Ramos (cell line): ENCODE results near the gene PROM2.

Experiments used
- in situ Hi-C: fragments of 300-500 bp; cut with MboI; formaldehyde crosslinking; loops from one replicate; pipeline ENCODE4 v1.14.3; 2022; ENCODE audit warnings: low sequenced_read_pairs; ENCODE audit not compliant: unreplicated experiment

PROM2 gene

DNA sequence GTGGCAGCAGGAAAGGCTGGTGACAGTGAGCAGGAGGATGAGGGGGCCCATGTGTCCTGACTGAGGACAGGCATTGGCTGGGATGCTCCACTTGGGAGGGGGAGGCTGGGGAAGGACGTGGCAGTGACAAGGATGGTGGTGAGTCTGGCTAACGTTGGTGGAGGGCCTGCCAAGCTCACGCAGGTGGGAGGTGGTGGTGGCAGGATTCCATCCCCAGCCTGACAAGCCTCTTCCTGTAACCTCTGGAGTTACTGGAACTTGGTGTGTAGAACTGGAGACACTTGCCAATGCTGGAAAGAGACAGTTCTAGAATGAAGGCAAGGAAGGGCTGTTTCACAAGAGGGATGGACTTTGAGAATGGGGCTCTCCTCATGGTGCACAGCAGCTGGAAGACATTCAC is 8.2 kb downstream of the PROM2 start:
- in situ Hi-C loops = no loop called here

DNA sequence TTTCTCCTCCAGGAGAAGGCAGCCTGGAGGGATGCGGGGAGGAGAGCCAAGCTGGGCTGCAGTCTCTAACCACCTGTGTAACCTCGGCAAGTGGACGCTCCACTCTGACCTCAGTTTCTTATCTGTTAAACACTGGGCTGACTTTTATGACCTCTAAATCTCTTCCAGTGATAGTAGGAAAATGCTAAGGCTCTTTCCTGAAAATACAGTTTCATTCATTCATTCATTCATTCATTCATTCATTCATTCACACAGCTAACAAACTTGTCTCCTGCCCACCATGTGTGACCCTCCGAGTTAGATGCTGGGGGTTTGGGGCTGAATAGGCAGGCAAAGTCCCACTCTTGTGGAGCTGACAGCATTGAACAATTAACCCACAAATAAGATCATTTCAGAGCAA is 9.3 kb downstream of the PROM2 start:
- in situ Hi-C loops = no loop called here

DNA sequence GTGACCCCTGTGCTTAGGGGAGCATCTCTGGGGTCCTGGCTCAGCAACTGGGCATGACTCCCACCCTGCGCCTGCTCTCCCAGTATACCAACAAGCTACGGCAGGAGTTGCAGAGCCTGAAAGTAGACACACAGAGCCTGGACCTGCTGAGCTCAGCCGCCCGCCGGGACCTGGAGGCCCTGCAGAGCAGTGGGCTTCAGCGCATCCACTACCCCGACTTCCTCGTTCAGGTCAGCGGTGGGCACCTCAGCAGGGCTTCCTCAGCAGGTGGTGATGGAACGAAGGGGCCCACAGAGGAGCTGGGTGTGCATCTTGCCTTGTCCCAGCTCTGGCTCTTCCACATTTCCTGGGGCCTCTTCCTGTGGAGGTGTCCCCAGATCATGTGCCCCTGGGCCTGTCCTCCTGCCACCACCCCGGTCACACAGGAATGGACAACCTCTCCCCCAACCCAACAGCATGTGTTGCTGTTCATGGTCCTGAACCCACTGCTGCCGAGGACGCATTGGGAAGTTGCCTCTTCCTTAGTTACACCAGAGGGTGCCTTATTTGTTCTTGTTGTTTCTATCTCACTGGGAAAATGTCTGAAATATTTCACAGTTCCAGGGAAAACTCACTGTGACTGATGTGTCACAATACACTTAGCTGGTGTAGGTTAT is 10.8 kb downstream of the PROM2 start:
- in situ Hi-C loops = no loop called here

DNA sequence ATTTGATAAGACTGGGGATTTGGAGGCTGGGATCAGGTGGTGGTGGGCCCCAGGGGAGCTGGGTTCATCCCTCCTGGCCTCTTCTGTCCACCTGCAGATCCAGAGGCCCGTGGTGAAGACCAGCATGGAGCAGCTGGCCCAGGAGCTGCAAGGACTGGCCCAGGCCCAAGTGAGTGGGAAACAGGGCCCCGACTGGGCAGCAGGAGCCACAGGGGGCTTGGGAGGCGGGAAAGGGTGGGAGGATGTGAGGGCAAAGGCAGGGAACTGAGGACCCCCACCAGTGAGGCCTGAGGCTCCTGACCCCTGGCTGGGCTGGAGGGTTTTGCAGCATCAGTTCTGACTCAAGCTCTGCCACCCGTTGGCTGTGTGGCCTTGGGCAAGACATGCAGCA is 11.3 kb downstream of the PROM2 start:
- in situ Hi-C loops = no loop called here

DNA sequence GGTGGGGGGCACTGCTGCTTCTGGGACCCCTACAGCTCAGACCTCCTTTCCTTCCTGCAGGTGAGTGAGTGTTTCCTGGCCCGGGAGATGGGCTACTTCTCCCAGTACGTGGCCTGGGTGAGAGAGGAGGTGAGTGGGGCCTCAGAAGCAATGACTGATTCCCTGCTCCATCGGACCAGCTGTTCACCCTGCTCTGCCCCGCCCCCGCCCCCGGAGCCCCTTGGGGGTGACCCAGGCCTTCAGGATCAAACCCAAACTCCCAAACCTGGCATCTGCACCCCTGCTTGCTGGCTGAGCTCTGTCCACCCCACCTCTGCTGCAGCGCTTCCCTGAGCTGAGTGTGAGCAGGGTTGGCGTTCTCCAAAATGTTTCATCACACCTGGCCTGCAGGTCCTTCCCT is 13.1 kb downstream of the PROM2 start:
- in situ Hi-C loops = no loop called here

DNA sequence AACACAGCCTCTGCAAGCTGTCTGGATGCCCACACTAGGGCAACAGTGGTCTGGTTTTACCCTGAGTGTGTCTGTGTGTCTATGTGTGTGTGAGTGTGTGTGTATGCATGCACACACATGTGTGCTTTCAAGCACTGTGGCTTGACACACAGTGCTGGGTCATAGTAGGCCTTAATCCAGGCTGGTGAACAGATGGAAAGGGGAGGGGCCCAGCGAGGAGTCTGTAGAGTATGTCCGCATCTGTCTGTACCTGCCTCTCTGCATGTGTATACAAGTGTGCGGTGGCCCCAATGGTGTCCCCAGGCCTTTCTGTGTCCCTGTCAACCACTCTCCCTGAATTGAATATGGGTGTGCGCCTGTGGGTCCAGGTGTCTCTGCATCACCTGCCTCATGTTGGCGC is 13.6 kb downstream of the PROM2 start:
- in situ Hi-C loops = no loop called here

DNA sequence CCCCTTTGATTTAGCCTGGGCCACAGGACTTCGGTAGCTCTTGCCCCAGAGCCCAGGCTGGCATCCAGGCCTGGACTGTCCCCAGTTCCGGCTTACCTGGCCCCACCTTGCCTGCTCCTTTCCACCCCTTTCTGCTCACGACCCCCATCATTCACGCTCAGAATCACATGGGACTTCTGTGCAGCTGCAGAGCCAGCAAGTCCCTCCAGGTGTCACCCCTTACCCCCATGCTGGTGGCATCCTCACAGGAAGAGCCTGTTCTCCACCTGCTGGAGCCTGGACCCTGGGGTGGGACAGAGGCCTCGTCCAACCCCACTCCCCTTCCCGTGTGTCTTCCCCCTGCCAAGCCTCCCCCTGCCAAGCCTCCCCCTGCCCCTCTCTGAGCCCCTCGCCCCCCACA is 15.0 kb downstream of the PROM2 start:
- in situ Hi-C loops = no loop called here

DNA sequence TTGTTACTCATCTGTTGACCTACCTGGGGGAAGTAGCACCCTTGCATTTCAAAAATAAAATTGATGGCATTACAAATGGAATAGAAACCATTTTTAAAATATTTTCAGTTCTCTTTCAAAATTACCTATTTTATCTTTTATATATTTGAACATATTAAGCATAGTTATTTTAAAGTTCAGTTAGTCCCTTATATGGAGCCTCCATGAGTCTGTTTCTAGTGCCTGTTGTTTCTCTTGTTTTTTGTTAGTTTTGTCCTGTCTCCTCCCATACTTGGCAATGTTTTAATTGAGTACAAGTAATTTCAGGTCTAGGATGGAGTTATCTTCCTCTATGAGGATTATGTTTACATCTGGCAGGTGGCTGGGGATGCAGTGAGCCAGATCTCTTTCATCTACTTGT is 17.0 kb downstream of the PROM2 start:
- in situ Hi-C loops = no loop called here

DNA sequence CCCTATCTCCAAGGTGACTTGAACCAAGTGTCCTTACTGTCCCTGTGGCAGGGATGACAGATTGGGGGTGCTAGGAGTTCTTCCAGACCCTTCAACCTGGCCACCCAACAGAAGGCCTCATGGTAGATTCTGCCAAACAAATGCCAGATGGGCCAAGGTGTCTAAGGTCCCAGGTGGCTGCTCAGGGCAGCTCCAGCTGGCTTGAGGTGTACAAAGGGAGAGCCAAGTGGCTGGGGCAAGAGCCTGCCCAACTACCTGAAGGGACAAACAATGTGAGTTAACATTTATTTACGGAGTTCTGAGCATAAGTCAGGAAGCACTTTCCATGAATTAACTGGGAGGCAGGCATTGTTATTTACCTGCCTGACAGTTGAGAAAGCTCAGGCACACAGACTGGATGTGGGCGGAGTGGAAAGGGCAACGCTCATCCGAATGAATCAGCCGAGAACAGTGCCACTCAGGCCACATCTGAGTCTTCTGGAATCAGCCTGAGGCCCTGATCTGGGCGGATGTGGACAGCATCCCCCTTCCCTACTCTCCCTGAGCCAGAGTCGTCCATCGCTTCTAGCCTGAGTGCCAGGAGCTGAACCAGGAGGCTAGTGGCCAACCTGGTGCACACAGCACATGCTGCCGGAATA is 18.5 kb downstream of the PROM2 start:
- in situ Hi-C loops = no loop called here

DNA sequence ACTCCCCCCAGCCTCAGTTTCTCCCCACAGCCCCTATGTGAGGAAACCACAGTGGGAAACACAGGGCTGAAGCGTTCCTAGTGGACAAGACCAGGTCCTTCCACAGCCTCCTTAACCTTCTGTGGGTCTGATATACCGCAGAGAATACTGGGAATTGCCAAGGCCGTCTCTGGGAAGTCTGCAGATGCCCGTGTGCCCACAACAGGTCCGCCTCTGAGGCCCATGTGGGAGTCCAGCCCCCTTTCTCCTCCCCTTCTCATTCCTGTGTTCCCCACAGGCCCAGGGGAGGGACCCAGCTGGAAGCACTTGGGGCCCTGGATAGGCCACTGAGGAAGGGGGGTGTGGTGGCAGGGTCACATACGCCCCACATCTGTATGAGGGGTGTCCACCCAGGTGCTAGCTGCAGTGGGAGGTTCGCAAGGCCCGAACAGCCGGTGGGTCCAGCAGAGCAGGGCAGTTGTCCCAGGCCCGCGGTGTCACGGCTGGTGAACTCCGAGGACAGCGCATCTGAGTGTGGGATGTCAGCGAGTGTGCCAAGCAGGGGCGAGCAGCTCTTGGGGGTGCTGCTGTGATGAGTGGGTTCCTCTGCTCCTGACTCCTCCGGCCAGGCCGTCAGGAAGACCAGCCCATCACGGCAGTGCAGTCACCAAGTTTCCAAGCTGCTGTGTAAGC is 20.5 kb downstream of the PROM2 start:
- in situ Hi-C loops = no loop called here

DNA sequence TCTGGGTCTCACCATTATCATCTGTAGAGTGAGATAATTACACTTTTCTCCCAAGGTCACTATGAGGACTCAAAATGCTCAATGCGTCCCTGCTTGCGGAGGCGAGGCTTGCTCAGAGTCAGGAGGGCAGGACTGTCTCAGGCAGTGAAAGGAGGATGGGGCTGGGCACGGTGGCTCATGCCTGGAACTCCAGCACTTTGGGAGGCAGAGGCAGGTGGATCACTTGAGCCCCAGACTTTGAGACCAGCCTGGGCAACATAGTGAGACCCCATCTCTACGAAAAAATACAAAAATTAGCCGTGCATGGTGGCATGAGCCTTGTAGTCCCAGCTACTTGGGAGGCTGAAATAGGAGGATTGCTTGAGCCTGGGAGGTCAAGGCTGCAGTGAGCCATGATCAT is 21.1 kb downstream of the PROM2 start:
- in situ Hi-C loops = no loop called here

DNA sequence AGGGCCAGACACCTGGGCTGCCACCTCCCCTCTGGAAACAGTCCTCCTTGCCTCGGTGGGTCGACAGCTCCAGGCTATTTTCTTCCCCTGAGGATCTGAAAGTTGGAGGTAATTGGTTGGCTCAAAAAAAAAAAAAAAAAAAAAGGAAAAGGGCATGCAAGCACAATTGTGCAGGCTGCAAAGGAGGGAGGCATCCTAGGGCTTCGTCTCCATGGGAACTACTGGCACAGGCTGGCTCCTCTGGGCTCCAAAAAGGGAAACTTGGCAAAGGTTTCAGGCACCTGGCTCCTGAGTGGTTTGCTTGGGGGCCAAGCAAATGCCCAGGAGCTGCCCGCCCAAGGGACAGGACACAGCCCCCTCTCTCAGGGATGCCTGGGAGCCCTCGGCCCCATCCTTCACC is 21.8 kb downstream of the PROM2 start:
- in situ Hi-C loops = no loop called here

DNA sequence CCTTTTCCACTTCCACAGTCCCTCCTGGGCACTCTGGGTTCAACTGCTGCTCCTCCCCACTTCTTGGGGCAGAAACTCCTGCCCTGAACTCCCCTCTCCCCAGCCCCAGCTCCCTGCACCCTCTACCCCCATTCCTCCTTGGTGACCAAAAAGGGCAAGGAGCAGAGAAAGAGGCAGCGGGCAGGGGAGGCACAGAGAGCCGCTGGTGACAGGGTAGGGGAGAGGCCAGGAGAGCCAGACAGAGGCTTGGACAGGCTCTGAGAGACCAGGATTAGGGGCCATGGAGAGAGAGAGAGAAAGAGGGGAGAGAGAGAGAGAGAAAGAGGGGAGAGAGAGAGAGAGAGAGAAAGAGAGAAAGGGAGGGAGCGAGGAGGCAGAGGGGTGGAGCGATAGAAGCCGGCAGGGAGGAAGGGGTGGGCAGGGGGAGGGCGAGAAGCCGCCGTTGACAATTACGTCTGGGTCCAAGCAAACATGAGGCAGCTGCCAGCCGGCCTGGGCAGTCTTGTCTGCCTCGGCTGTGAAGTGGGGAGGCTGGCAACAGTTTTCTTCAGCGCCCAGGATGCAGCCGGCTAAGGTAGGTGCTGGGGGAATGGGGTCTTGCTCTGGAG is 22.7 kb downstream of the PROM2 start, which contains the start of gene KCNIP3:
Gene KCNIP3, plus strand, starts transcription at position 468 of the 608 bp plus-strand sequence. Its CDS starts 92 bp downstream, at position 560.
- in situ Hi-C loops = no loop called here

DNA sequence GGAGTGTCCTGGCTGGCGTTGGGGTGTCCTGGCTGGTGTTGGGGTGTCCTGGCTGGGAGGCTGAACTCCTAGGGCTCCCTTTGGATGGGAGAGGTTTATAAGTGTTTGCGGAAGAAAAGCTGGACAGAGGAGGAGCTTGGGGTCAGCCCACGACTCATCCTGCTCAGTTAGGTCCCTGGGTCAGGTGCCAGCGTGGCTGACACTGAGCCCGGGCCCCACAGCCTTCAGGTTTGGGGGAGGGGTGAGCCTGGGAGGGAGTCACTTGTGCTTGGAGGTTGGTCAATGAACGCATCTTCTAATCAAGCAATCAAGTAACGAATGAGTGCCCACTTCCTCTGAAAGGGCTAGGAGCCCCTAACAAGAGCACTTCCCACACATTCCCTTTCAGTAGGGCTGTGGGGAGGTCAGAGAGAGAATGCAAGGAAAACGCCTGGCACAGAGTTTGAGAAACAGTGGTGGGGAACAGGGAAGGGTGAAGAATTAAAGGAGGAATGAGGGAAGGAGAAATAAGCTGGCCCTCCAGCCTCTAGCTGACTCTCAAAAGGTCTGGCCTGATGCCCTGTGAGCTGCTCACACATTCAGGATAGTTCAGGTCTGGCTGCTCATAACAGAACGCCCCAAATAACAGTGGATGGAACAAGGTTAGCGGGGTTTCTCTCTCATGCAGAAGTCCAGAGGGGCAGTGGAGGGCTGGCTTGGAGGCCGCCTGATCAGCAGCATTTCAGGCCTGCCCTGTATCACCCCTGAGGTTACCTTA is 23.6 kb downstream of the PROM2 start:
- in situ Hi-C loops = no loop called here

DNA sequence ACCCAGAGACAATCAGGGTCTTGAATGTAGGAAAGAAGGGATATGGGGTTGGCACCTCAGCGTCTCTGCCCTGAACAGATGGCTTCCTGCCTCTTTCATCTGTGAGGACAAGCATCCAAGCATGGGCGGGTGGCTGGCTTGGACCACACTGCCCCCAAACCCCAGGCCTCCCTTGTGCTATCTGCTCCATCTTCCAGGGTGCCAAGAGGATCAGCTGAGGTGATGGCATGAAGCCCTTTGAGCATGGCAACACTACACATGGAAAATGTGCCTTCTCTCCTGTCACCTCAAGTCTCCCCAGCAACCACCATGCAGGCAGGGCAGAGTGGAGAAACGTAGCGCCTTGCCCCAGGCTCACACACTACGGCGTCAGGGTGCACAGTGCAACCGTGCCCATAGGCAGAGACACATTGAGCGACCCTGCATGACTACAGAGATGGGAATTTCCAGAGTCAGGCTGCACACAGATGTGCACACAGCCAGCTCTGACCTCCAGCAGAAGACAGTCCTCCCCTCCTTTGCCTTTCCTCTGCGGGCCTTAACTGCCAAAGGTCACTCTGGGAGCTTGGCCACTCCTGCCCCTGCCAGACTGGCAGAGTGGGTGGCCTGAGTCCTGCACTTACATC is 24.4 kb downstream of the PROM2 start:
- in situ Hi-C loops = no loop called here

DNA sequence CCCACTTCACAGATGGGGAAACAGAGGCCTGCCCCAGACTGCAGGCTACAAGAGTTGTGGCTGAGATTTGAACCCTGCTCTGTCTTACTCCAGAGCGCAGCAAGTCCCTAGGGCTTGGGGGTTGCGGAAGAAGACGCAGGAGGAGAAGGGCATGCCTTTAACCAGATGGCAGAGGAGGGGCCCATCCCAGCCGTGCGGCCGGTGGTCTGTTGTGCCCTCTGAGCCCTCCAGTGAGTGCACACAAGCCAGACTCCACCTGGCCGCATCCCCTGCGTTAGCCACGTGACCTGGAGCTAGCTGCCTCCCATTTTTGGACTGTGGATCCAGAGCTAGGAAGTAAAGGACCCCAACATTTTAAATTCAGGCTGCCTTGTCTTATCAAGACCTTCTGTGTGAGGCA is 25.7 kb downstream of the PROM2 start:
- in situ Hi-C loops = no loop called here

DNA sequence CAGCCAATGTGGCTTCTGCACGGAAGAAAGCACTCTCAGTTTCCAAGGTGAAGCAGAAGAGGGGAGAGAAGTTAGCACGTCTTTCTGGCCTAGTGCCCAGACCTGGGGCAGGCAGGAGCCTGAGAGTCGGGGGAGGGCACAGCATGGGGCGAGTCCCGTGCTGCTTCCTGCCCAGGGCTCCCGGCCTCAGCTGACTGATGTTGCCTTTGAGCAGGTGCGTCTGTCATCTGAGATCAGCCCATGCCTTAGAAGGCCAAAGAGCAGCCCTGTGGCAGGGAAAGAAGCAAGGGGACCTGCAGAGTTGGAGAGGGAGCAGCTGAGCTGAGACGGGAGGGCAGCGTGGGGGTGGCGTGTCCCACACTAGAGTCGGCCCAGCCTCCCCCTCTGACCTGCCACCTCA is 26.2 kb downstream of the PROM2 start:
- in situ Hi-C loops = no loop called here

DNA sequence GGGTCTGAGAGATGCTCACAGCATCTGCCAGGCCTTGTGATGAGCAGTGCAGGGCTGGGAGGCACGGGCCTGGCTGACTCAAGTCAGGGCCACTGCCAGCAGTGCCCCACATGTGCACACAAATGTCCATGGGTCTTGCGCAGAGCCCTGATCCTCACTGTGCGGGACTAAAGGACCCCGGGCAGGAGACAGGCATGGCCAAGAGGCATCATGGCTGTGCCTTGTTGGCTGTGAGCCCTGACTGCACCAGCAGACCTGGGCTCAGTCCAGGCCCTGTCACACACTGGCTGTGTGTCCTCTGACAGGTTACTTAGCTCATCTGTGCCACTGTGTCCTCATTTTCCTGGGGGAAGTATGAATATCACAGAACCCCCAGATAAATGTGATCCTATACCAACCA is 26.9 kb downstream of the PROM2 start:
- in situ Hi-C loops = no loop called here

DNA sequence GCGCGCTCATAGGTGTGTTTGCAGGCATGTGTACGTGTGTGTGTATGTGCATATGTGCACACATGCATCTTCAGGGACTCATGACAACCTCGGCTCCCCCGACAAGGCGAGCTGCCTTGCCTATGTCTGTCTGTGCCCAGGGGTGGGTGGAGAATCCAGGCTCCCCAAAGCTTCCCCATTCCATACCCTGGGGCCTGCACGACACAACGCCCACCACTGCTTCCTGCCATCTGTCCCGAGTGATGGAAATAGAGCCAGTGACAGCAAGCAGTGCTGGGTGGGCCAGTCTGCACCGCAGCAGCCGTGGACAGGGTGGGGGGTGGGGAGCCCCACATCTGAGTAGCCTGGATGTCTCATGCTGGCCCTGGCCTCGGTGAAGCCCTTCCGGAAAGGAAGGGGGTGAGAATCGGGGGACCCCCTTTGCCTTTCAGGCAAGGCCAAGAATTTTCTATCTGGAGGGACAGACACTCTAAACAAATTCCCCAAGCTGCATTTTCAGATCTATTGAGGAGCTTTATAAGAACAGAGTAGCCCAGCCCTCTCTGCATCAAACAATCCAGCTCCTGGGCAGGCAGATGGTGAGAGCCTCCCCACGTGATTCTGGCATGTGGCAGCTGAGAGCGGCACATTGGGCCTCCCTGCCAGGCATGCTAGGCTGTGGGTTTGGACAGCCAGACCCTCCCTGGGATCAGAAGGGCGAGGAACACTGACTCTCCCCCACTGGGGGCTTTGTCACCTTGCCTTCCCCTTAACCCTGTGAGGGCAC is 27.8 kb downstream of the PROM2 start:
- in situ Hi-C loops = no loop called here
